DMS 273 (cell line): ENCODE data around the gene SEC31B.

Experiments
- DNase-seq: peaks from one replicate; lab custom pipeline; 2025; ENCODE audit not compliant: unreplicated experiment; lab: John Stamatoyannopoulos, UW

Gene SEC31B

DNA sequence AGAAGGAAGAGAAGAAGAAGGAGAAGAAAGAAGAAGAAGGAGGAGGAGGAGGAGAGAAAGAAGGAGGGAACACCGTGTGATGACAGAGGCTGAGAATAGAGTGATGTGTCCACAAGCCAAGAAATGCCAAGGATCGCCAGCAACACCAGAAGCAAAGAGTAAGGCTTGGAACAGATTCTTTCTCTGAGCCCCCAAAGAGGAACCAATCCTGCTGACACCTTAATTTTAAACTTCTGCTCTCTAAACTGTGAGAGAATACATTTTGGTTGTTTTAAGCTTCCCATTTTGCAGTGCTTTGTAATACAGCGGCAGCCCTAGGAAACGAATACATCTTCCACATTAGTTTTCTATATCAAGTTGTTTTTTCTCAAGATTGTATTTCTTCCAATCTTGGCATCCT, 70.7 kb downstream of the SEC31B start:
- no peak for DNase-seq

GRCh38 chr10:100447663-100448062, 72.0 kb downstream of the SEC31B start:
- no peak for DNase-seq

- DNase-seq, result no peak
Measured at GRCh38 chr10:100446130-100446761, 73.4 kb downstream of the SEC31B start.

DNA sequence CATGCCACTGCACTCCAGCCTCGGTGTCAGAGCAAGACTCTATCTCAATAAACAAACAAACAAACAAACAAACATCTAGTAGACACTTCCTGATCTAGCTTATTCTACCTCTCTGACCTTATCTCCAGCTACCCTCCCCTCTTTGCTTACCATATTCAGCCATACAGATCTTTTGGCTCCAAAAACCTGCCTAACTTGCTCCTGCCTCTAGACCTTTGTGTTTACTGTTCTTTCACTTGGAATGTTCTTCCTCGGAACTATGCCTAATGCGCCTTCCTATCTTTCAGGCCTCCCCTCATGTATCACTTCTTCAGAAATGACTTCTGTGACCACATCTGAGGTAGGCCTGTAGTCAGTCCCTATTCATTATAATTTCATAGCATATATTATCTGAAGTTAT, 77.1 kb downstream of the SEC31B start:
- DNase-seq, result no peak

DNA sequence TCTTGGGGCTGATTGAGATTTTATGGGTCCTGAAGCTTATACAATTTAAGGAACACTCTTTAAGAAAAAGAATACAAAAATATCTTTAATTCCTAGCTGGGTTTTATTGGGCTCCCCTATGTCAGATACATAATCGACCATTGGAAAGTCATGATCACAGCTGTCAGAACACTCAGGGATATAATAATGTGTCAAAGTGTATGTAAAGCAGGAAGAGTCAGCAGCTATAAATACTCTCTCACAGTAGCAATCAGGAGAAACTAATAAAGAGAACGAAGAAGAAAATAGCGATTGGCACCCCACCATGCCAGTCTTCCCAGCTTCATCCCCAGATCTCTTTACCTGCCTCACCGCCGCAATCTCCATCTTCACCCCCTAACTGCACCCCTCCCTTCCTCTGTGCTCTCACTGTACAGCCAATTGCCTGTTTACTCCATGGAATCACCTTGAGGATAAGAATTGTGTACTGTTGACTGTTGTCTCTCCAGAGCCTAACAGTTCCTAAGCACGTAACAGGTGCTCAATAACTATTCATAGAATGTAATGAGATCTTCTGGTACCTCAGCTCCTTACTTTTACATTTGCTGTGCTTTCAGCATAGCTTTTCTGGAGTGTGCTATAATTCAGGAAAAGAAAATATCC, 80.9 kb downstream of the SEC31B start:
- no peak for DNase-seq
